Measurements from ENCODE around the gene SNX13.

DNA sequence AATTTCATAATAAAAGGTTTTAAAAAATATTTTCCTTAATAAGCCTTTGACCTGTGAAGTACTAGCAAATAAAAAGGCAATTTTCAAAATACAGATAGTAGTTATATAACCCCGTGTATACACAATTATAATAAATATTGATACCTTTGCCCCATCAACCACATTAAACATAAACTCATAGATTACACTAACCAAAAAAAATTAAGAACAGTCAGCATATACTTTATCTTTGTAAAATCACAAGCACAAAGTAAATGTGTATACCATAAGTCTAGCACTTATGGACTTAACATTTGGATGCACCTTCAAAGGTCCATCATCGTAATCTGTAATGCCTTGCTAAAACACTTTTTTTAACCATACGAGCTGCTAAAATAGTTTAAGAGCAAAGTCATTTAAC is 123.4 kb downstream of the SNX13 start:
- no peak for TF ChIP-seq CTCF (IDR thresholded peaks at IDR 0.05; ENCODE audit: insufficient read depth, low read length)
- no peak for TF ChIP-seq REST (IDR thresholded peaks at IDR 0.05; ENCODE audit: insufficient replicate concordance, low read depth)
- TF ChIP-seq POLR2AphosphoS5 (IDR thresholded peaks at IDR 0.05; ENCODE audit: low read depth): no peak
- no peak for TF ChIP-seq SPI1 (IDR thresholded peaks at IDR 0.05; ENCODE audit: borderline replicate concordance, low read depth)
- no peak for TF ChIP-seq GABPA (IDR thresholded peaks at IDR 0.05; ENCODE audit: low read depth)

Measured in HL-60 (cell line).